GM19468 (cell line): ENCODE measurements around the gene HBG2.
"Not testable (repeated sequence)": the region's sequence is repeated elsewhere in the genome, so short reads cannot be mapped to it uniquely, and the experiment has no call there.

Experiments
- ATAC-seq: cut with Tn5 transposase; IDR thresholded peaks from one replicate; pipeline ENCODE4 v1.9.1; 2021; ENCODE audit warnings: mild to moderate bottlenecking, moderate library complexity, moderate number of reproducible peaks; ENCODE audit not compliant: unreplicated experiment; ENCODE audit errors: extremely low read depth

Gene HBG2

DNA sequence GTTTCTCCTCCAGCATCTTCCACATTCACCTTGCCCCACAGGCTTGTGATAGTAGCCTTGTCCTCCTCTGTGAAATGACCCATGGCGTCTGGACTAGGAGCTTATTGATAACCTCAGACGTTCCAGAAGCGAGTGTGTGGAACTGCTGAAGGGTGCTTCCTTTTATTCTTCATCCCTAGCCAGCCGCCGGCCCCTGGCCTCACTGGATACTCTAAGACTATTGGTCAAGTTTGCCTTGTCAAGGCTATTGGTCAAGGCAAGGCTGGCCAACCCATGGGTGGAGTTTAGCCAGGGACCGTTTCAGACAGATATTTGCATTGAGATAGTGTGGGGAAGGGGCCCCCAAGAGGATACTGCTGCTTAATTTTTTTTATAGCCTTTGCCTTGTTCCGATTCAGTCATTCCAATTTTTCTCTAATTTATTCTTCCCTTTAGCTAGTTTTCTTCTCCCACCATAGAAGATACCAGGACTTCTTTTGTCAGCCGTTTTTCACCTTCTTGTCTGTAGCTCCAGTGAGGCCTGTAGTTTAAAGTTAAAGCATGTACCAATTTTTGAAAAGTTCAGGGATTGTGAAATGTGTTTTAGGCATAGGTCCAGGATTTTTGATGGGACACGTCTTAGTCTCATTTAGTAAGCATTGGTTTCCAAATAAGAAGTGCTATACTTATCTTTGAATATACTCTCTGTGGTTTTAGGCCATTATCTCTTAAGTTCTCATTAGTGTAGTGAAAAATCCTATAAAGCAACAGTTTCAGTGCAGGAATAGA is at the start of gene HBG2:
HBG2 (minus strand) TSS at position 136 of the 768 bp plus-strand sequence; CDS start at position 83, 53 bp downstream.
- ATAC-seq = not testable (repeated sequence)

DNA sequence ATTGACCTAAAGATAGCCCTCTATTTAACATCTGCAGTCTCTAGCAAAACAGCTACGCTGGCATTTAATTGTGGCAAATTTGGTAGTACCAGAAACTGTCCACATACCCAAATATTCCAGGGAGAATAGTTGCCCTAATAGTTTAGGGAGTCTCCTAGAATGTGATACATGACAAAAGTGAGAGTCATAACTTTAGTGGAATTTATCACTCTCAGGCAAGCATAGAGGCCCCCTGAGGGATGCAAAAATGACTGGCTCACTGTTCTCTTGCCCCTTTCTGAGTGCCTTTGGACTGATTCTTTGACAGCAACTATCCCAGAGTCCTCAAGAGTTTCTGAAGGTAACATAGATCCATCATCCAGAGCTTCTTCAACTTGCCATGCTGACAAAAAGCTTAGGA is 49.5 kb upstream of the HBG2 start:
- no peak for ATAC-seq

DNA sequence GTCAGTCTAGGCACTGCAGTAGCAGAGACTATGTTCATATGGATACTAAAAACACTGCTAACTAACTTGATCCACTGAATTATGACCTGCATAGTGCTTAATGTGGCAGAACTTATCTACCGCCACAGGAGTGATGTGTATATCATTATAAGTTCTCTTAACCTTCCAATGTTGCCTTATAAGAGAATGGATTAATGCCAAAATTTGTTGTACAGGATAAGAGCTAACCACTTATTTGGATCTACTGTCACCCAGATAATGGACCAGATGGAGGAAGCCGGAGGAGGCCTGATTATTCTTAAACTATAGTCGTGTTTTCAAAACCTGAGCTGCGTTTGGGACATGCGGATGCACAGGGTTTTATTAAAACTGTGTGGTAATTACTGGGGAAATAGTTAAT is 49.0 kb upstream of the HBG2 start:
- ATAC-seq = no peak

DNA sequence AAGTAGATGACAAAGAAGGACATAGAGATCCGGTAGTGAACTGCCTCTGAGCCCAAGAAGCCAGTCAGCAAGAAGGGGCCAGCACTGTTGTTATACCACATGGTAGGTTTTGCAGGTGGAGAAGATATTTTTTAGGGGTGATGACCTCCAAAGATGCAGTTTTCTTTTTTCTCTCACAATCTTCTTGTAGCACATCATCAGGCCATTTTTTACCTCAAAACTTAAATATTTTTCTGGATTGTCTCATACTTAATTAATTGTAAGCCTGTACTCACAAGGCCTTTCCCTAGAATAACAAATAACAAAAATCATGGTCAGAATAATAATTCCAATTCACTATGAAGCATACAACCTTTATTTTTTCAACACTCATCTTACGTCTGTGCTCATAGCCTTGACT is 47.3 kb upstream of the HBG2 start, which contains the start of gene OR51B4:
OR51B4 (minus strand) TSS at position 101 of the 400 bp plus-strand sequence; CDS start at position 101, 0 bp downstream.
- ATAC-seq = no peak

DNA sequence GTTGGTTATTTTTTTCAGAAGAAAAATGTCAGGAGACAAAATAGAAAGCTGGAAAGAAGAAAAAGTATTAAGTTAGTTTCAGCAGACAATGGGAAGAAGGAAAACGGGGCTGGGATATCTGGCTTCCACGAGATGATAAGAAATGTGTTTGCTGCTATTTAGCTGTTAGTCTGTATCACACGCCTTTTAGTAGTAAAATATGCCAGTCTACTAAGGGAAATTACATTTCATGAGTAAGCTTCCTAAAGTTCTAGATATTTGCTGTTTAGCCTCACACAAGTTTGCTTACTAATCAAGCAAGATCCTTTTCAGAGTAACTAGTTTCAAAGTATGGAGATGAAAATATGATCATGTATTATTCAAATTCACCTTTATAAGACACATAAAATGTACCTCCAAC is 45.7 kb upstream of the HBG2 start:
- ATAC-seq = no peak

DNA sequence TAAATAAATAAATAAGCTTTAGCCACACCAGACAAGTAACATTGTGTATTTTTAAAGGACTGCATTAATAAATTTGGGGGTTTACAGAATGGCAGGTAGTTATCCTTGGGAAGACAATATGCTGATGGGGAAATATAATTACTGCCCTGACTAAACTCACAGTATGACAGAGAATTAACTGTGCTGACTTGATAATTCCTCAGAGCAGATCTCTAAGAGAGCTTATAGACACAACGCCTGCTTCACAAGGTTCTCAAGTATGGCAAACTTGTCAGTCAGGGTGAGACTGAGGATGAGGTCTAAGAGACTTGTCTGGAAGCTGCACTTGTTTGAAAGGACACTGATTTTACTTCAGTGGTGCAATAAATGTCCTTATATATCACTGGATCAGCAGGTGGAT is 43.9 kb upstream of the HBG2 start:
- no peak for ATAC-seq

DNA sequence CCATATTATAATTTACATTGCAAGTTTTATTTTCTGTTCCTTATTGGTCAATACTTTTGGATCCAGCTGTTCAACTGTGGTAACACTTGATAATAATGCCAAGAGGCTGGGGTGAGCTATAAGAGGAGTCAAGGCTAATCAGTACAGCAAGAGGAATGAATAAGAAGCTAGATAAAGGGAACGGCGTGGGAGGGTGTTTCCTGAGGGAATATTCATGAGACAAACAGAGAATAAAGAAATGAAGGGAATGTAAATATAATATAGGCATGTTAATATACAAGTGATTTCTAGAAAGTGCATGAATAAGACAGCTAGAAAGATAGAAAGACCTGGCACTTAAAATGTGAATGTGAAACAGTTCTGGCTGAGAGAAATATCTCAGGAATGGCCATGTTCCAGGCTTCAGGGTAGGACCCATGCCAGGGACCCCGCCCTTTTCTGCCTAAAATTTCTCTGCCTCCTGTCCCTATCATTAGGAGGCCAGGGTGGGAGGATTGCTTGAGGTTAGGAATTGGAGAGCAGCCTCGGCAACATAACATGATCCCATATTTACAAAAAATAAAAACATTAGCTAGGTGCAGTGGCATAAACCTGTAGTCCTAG is 43.2 kb upstream of the HBG2 start:
- no peak for ATAC-seq

DNA sequence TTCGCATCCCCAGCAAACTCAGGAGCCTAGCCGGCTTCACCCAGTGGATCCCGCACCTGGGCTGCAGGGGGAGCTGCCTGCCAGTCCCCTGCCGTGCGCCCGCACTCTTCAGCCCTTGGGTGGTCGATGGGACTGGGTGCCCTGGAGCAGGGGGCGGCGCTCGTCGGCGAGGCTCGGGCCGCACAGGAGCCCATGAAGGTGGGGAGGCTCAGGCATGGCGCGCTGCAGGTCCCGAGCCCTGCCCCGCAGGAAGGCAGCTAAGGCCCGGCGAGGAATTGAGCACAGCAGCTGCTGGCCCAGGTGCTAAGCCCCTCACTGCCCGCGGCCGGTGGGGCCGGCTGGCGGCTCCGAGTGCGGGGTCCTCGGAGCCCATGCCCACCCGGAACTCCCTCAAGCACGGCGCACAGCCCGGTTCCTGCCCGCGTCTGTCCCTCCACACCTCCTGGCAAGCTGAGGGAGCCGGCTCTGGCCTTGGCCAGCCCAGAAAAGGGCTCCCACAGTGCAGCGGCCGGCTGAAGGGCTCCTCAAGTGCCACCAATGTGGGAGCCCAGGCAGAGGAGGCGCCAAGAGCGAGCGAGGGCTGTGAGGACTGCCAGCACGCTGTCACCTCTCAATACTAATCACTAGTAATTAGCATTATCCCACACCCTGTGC is 39.9 kb upstream of the HBG2 start:
- ATAC-seq = not testable (repeated sequence)

DNA sequence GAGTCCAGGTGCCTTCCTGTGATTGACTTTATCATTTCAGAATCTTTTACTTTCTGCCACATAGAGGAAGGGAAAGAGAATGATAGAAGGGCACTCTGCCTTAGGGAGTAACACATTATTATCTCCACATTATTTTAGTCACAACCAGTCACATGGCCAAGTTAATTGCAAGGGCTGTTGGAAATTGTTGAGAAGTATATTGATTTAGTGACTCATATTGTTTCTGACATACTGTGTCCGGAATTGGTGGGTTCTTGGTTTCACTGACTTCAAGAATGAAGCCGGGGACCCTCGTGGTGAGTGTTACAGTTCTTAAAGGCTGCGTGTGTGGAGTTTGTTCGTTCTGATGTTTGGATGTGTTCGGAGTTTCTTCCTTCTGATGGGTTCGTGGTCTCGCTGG is 38.4 kb upstream of the HBG2 start:
- no peak for ATAC-seq

DNA sequence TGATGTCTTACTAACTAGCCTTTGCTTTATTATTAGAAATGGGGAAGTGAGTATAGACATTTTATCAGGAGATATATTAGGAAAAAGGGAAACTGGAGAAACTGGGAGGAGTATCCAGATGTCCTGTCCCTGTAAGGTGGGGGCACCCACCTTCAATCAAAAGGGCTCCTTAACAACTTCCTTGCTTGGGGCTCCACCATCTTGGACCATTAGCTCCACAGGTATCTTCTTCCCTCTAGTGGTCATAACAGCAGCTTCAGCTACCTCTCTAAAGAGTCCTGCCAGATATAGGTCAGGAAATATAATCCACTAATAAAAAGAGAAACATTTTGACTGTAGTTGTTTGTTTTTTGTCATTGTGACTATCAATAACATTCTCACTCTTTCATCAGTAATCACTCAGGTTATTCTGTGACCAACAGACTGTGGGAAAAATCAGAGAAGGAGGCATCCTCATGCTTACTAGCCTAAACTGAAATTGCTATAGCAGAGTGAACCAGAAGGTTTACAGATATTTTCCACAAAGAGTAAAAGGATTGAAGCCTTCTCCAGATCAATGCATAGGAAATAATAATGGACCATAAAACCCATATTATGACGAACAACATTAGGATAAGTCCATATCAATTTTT is 36.7 kb upstream of the HBG2 start:
- ATAC-seq = peak; percentile 90

DNA sequence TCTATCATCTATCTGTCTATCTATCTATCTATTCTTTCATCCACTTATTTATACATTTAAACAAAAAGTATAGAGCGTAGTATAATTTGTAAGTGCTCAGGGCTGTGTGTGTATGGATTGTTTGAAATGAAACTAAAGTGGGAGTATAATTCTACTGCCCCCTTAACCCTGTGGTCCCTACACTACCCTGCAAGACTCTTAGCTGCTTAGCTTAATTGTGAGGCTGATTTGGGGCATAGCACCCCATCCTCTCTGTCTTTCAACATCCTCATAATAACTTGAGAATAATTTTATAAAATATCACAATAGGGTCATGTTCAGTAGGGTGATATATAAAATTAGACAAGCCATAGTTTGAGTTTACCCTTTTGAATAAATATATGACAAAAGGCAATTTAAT is 35.5 kb upstream of the HBG2 start:
- ATAC-seq = no peak

DNA sequence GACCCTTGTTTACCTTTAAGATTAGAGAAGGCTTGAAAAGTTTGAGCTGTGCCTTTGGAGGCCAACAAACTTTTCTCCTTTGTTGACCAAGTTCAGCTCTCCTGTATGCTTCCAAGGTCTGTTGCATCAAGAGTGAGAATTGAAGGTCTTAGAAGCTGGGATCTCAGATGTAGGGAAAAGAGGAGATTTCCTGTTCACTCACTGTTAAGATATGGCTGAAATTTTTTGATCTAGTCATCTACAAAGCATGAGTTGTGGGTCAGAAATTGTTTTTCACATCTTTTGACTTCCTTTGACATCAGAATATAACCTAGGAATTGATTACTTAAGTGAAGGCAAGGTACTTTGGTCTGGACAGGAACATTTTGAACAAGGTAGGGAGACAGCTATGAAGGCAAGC is 35.1 kb upstream of the HBG2 start:
- ATAC-seq = no peak

DNA sequence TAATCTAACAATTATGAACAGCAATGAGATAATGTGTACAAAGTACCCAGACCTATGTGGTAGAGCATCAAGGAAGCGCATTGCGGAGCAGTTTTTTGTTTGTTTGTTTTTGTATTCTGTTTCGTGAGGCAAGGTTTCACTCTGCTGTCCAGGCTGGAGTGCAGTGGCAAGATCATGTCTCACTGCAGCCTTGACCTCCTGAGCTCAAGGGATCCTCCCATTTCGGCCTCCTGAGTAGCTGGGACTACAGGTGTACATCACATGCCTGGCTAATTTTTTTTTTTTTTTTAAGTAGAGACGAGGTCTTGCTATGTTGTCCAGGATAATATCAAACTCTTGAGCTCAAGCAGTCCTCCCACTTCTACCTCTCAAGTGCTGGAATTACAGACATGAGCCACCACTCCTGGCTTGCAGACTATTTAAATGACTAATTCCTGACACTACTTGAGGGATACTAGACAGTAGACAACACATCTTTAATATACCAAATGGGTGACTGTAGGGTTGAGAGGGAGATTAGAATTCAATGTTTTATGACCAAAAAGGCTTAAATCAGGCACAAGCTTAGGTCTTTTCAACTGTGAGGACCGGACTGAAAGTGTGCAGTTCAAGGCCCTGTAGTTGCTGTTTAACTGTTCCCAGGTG is 34.4 kb upstream of the HBG2 start:
- no peak for ATAC-seq

DNA sequence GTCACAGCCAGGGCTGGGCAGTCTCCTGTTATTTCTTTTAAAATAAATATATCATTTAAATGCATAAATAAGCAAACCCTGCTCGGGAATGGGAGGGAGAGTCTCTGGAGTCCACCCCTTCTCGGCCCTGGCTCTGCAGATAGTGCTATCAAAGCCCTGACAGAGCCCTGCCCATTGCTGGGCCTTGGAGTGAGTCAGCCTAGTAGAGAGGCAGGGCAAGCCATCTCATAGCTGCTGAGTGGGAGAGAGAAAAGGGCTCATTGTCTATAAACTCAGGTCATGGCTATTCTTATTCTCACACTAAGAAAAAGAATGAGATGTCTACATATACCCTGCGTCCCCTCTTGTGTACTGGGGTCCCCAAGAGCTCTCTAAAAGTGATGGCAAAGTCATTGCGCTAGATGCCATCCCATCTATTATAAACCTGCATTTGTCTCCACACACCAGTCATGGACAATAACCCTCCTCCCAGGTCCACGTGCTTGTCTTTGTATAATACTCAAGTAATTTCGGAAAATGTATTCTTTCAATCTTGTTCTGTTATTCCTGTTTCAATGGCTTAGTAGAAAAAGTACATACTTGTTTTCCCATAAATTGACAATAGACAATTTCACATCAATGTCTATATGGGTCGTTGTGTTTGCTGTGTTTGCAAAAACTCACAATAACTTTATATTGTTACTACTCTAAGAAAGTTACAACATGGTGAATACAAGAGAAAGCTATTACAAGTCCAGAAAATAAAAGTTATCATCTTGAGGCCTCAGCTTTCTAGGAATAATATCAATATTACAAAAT is 33.7 kb upstream of the HBG2 start:
- ATAC-seq = no peak

DNA sequence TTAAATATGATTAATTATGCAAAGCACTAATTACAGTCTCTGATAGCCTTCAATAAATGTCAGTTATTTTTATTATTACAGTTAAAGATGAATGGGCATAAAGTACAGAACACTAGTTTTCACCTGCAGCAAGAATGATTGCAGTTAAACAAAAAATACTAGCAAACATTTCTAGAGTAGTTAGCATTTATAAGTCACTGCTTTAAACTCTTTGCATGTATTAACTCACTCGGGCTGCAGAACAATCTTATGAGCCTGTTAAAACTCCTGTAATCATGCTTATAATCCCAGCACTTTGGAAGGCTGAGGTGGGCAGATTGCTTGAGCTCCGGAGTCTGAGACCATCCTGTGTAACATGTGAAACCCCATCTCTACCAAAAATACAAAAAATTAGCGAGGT is 32.3 kb upstream of the HBG2 start:
- ATAC-seq = no peak

DNA sequence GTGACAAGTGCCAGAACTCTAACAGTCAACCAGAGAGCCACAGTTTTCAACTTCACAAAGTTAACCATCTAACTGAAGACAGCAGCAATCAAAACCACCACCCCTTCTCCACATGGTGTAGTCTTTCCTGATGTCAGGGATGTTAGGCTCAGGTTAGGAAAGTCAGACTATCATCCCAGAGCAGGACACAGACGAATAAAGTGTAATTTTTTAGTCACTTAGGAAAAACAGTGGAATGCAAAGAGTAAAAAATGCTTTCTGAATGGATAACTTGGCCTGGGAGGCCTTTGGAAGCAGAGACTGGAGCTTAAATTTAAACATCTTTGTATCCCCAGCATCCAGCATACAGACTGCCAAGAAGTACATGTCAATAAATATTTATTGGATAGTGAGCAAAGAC is 31.8 kb upstream of the HBG2 start:
- no peak for ATAC-seq

DNA sequence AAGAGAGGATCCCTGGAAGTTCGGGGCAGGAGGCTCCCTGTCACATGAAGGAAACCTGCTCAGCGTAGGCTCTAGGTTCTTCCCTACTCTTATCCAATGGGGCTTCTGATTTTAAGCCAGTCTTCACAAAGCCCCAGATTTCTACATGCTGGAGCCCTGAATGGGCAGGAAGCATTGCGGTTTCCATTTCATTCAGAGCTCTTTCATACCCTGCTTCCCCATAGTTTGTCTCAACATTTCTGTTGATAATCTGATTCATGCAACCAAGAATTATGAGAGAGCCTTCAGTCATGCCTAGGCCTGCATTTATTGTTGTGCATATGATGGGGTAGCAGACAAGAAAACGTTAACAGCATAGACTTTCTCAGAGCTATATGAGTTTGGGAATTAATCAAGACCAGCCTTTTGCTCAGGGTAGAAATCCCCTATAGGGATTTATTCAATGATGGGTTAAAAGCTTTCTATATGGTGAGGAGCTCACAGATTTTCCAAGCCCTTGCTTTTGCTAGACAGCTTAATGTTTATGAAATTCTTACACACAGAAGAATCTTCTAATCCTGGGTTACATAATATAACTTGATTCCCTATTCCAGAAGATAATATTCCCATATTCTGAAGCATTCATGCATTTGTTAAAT is 31.2 kb upstream of the HBG2 start:
- ATAC-seq = no peak

DNA sequence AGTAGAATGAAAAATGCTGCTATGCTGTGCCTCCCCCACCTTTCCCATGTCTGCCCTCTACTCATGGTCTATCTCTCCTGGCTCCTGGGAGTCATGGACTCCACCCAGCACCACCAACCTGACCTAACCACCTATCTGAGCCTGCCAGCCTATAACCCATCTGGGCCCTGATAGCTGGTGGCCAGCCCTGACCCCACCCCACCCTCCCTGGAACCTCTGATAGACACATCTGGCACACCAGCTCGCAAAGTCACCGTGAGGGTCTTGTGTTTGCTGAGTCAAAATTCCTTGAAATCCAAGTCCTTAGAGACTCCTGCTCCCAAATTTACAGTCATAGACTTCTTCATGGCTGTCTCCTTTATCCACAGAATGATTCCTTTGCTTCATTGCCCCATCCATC is 30.1 kb upstream of the HBG2 start:
- ATAC-seq = no peak

DNA sequence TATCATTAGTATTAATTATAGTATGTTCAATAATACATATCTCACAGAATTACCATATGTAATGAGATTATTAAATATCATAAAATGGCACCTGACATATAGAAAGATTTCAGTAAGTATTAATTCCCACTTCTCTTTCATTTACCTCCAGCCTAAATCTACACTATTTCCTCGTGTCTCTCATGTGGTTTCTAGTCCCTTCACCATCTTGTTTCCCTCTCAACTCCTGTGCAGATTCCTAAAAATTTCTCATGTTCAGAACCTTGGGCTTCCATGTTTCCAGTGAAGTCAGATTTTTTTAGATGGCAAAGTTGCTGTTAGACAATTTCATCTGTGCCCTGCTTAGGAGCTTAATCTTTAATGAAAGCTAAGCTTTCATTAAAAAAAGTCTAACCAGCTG is 29.3 kb upstream of the HBG2 start:
- ATAC-seq = no peak
